Measurements from ENCODE around the gene NDUFAF4.
"Not testable (repeated sequence)": the region's sequence is repeated elsewhere in the genome, so short reads cannot be mapped to it uniquely, and the experiment has no call there.

Gene NDUFAF4

GRCh38 chr6:96889146-96889545 lies 8.5 kb downstream of the NDUFAF4 start:
- Histone ChIP-seq H3K4me3 (ENCODE audit: insufficient read depth, low read length, poor library complexity, severe bottlenecking) (no peak overlapping the region), H4K20me1 (ENCODE audit: low read depth, low read length) (no peaks in the 10 kb centered on the region; the same call in 1 of the 2 replicates), H3K4me2 (ENCODE audit: low read depth, low read length, poor library complexity, severe bottlenecking) (no peak overlapping the region), H3K27ac (ENCODE audit: low read depth, low read length) (no peak overlapping the region), H3K9ac (ENCODE audit: low read length) (no peak overlapping the region), H3K79me2 (ENCODE audit: insufficient read depth, low read length) (peaks cover 2% of the 10 kb centered on the region), H3K9me3 (ENCODE audit: insufficient read depth, low read length) (no peaks in the 10 kb centered on the region), H3K36me3 (ENCODE audit: low read length) (peaks cover 31% of the 10 kb centered on the region), H2AFZ (ENCODE audit: low read depth, low read length, severe bottlenecking) (no peak overlapping the region), H3K9me2 (replicated peaks; ENCODE audit: insufficient read depth, low read length) (no peaks in the 10 kb centered on the region), H3K27me3 (ENCODE audit: low read length) (no peaks in the 10 kb centered on the region), H3F3A (ENCODE audit: insufficient read depth) (peaks cover 8% of the 10 kb centered on the region)
- TF ChIP-seq CTCF (IDR thresholded peaks at IDR 0.05; ENCODE audit: insufficient read depth, low read length, poor library complexity, severe bottlenecking) (no peak), EZH2phosphoT487 (conservative IDR thresholded peaks at IDR 0.05; ENCODE audit: low read length) (no peak)

GRCh38 chr6:96888745-96889144 lies 8.9 kb downstream of the NDUFAF4 start:
- H3F3A ChIP-seq (ENCODE audit: insufficient read depth), result peaks cover 8% of the 10 kb centered on the region
- peaks cover 27% of the 10 kb centered on the region for H3K36me3 ChIP-seq (ENCODE audit: low read length)
- H3K27ac ChIP-seq (ENCODE audit: low read depth, low read length), result no peak overlapping the region
- H3K4me3 ChIP-seq (ENCODE audit: insufficient read depth, low read length, poor library complexity, severe bottlenecking), result no peak overlapping the region
- H2AFZ ChIP-seq (ENCODE audit: low read depth, low read length, severe bottlenecking), result no peak overlapping the region
- H3K9me3 ChIP-seq (ENCODE audit: insufficient read depth, low read length), result no peaks in the 10 kb centered on the region
- H3K4me2 ChIP-seq (ENCODE audit: low read depth, low read length, poor library complexity, severe bottlenecking), result no peak overlapping the region
- no peak for TF ChIP-seq CTCF (IDR thresholded peaks at IDR 0.05; ENCODE audit: insufficient read depth, low read length, poor library complexity, severe bottlenecking)
- no peak for TF ChIP-seq EZH2phosphoT487 (conservative IDR thresholded peaks at IDR 0.05; ENCODE audit: low read length)
- no peaks in the 10 kb centered on the region; the same call in 1 of the 2 replicates for H4K20me1 ChIP-seq (ENCODE audit: low read depth, low read length)
- no peaks in the 10 kb centered on the region for H3K9me2 ChIP-seq (replicated peaks; ENCODE audit: insufficient read depth, low read length)
- no peaks in the 10 kb centered on the region for H3K79me2 ChIP-seq (ENCODE audit: insufficient read depth, low read length)
- H3K9ac ChIP-seq (ENCODE audit: low read length), result no peak overlapping the region
- H3K27me3 ChIP-seq (ENCODE audit: low read length), result no peaks in the 10 kb centered on the region

- H3K79me2 ChIP-seq (ENCODE audit: insufficient read depth, low read length), result no peaks in the 10 kb centered on the region
- H3K9ac ChIP-seq (ENCODE audit: low read length), result no peak overlapping the region
- no peak overlapping the region for H2AFZ ChIP-seq (ENCODE audit: low read depth, low read length, severe bottlenecking)
- H4K20me1 ChIP-seq (ENCODE audit: low read depth, low read length), result no peaks in the 10 kb centered on the region
- peaks cover 8% of the 10 kb centered on the region for H3F3A ChIP-seq (ENCODE audit: insufficient read depth)
- H3K36me3 ChIP-seq (ENCODE audit: low read length), result peaks cover 7% of the 10 kb centered on the region; the same call in 1 of the 2 replicates
- no peak for TF ChIP-seq CTCF (IDR thresholded peaks at IDR 0.05; ENCODE audit: insufficient read depth, low read length, poor library complexity, severe bottlenecking)
- H3K4me3 ChIP-seq (ENCODE audit: insufficient read depth, low read length, poor library complexity, severe bottlenecking), result no peak overlapping the region
- H3K27me3 ChIP-seq (ENCODE audit: low read length), result no peaks in the 10 kb centered on the region
- no peak overlapping the region for H3K4me2 ChIP-seq (ENCODE audit: low read depth, low read length, poor library complexity, severe bottlenecking)
- no peak overlapping the region for H3K27ac ChIP-seq (ENCODE audit: low read depth, low read length)
- no peaks in the 10 kb centered on the region for H3K9me2 ChIP-seq (replicated peaks; ENCODE audit: insufficient read depth, low read length)
- no peaks in the 10 kb centered on the region for H3K9me3 ChIP-seq (ENCODE audit: insufficient read depth, low read length)
These were observed 11.2 kb downstream of the NDUFAF4 start for GRCh38 chr6:96886519-96886918.

GRCh38 chr6:96885187-96885631 lies 12.5 kb downstream of the NDUFAF4 start:
- H3F3A ChIP-seq (ENCODE audit: insufficient read depth); H3K27ac ChIP-seq (ENCODE audit: low read depth, low read length); H3K4me3 ChIP-seq (ENCODE audit: insufficient read depth, low read length, poor library complexity, severe bottlenecking); H3K9me2 ChIP-seq (replicated peaks; ENCODE audit: insufficient read depth, low read length); H3K9ac ChIP-seq (ENCODE audit: low read length); H3K4me2 ChIP-seq (ENCODE audit: low read depth, low read length, poor library complexity, severe bottlenecking); H3K36me3 ChIP-seq (ENCODE audit: low read length); H3K27me3 ChIP-seq (ENCODE audit: low read length); H2AFZ ChIP-seq (ENCODE audit: low read depth, low read length, severe bottlenecking); H3K9me3 ChIP-seq (ENCODE audit: insufficient read depth, low read length); H3K79me2 ChIP-seq (ENCODE audit: insufficient read depth, low read length); H4K20me1 ChIP-seq (ENCODE audit: low read depth, low read length): not testable (repeated sequence)
